ENCODE results near the gene IGF2R. TPM values are rescaled to one million over a fixed set of nuclear protein-coding genes. Genes with fewer than 3 reads are reported as not detected.

IGF2R gene
- total RNA-seq, 1 experiment from 2014 or later = 127 TPM

GRCh38 chr6:160027076-160027475 is 58.2 kb downstream of the IGF2R start:
- no TSS peak for BruUV-seq (replicated peaks)
- TF ChIP-seq CTCF (IDR thresholded peaks at IDR 0.05; ENCODE audit: unreplicated experiment) = no peak
- intact Hi-C loops (cut with micrococcal nuclease; ENCODE audit: unreplicated experiment) = no loop called here
- Mint-ChIP-seq H3K27ac (ENCODE audit: unreplicated experiment) (no peak overlapping the region), H3K27me3 (ENCODE audit: unreplicated experiment) (no peaks in the 10 kb centered on the region), H3K4me3 (ENCODE audit: low read depth, unreplicated experiment) (no peak overlapping the region), H3K36me3 (ENCODE audit: insufficient read depth, unreplicated experiment) (peaks cover 25% of the 10 kb centered on the region), H3K9me3 (ENCODE audit: low read depth, unreplicated experiment) (no peaks in the 10 kb centered on the region), H3K4me1 (ENCODE audit: low read depth, unreplicated experiment) (no peaks in the 10 kb centered on the region)
- DNase-seq = no peak
- CTCF ChIA-PET = no interaction called here

GRCh38 chr6:160027931-160028330 is 59.0 kb downstream of the IGF2R start:
- CTCF ChIA-PET = no interaction called here
- intact Hi-C loops (cut with micrococcal nuclease; ENCODE audit: unreplicated experiment) = no loop called here
- H3K27me3 Mint-ChIP-seq (ENCODE audit: unreplicated experiment) = no peaks in the 10 kb centered on the region
- no peak overlapping the region for H3K27ac Mint-ChIP-seq (ENCODE audit: unreplicated experiment)
- TF ChIP-seq CTCF (IDR thresholded peaks at IDR 0.05; ENCODE audit: unreplicated experiment) = no peak
- H3K36me3 Mint-ChIP-seq (ENCODE audit: insufficient read depth, unreplicated experiment) = peaks cover 31% of the 10 kb centered on the region
- no TSS peak for BruUV-seq (replicated peaks)
- no peak overlapping the region for H3K4me3 Mint-ChIP-seq (ENCODE audit: low read depth, unreplicated experiment)
- no peaks in the 10 kb centered on the region for H3K4me1 Mint-ChIP-seq (ENCODE audit: low read depth, unreplicated experiment)
- no peaks in the 10 kb centered on the region for H3K9me3 Mint-ChIP-seq (ENCODE audit: low read depth, unreplicated experiment)
- no peak for DNase-seq

GRCh38 chr6:160028487-160029275 is 59.8 kb downstream of the IGF2R start:
- Mint-ChIP-seq H3K9me3 (ENCODE audit: low read depth, unreplicated experiment) (no peaks in the 10 kb centered on the region), H3K4me1 (ENCODE audit: low read depth, unreplicated experiment) (no peaks in the 10 kb centered on the region), H3K27me3 (ENCODE audit: unreplicated experiment) (no peaks in the 10 kb centered on the region), H3K4me3 (ENCODE audit: low read depth, unreplicated experiment) (no peak overlapping the region), H3K36me3 (ENCODE audit: insufficient read depth, unreplicated experiment) (peaks cover 35% of the 10 kb centered on the region), H3K27ac (ENCODE audit: unreplicated experiment) (no peak overlapping the region)
- no peak for TF ChIP-seq CTCF (IDR thresholded peaks at IDR 0.05; ENCODE audit: unreplicated experiment)
- intact Hi-C loops (cut with micrococcal nuclease; ENCODE audit: unreplicated experiment) = no loop called here
- DNase-seq = no peak
- BruUV-seq (replicated peaks) = no TSS peak
- CTCF ChIA-PET = no interaction called here

- no peaks in the 10 kb centered on the region for H3K27me3 Mint-ChIP-seq (ENCODE audit: unreplicated experiment)
- H3K9me3 Mint-ChIP-seq (ENCODE audit: low read depth, unreplicated experiment) = no peaks in the 10 kb centered on the region
- no peak for DNase-seq
- no peak overlapping the region for H3K27ac Mint-ChIP-seq (ENCODE audit: unreplicated experiment)
- no peaks in the 10 kb centered on the region for H3K4me1 Mint-ChIP-seq (ENCODE audit: low read depth, unreplicated experiment)
- CTCF ChIA-PET = no interaction called here
- TF ChIP-seq CTCF (IDR thresholded peaks at IDR 0.05; ENCODE audit: unreplicated experiment) = no peak
- intact Hi-C loops (cut with micrococcal nuclease; ENCODE audit: unreplicated experiment) = no loop called here
- no TSS peak for BruUV-seq (replicated peaks)
- H3K4me3 Mint-ChIP-seq (ENCODE audit: low read depth, unreplicated experiment) = no peak overlapping the region
- H3K36me3 Mint-ChIP-seq (ENCODE audit: insufficient read depth, unreplicated experiment) = peaks cover 43% of the 10 kb centered on the region
Observed at GRCh38 chr6:160029525-160029924, 60.6 kb downstream of the IGF2R start.

All from Calu3 (cell line).